GM18511 (cell line): Measurements from ENCODE around the gene SNX32.
"Not testable (repeated sequence)": the region's sequence is repeated elsewhere in the genome, so short reads cannot be mapped to it uniquely, and the experiment has no call there.

Experiments
- ATAC-seq: cut with Tn5 transposase; IDR thresholded peaks from one replicate; pipeline ENCODE4 v1.9.1; 2021; ENCODE audit warnings: mild to moderate bottlenecking, moderate library complexity; ENCODE audit not compliant: unreplicated experiment

SNX32 gene

GRCh38 chr11:65822776-65823528, 10.8 kb upstream of the SNX32 start:
- ATAC-seq = no peak

- ATAC-seq = no peak
These were observed 6.6 kb upstream of the SNX32 start for GRCh38 chr11:65826984-65827735.

GRCh38 chr11:65829459-65829858, 4.3 kb upstream of the SNX32 start:
- ATAC-seq = no peak

- ATAC-seq = not testable (repeated sequence)
These were observed 1.5 kb upstream of the SNX32 start for GRCh38 chr11:65832231-65832630.

- ATAC-seq = no peak
These were observed 439 bp downstream of the SNX32 start for GRCh38 chr11:65834202-65834601.

GRCh38 chr11:65842144-65842543, 8.4 kb downstream of the SNX32 start:
- ATAC-seq = no peak

GRCh38 chr11:65843811-65844210, 10.0 kb downstream of the SNX32 start:
- no peak for ATAC-seq

GRCh38 chr11:65844231-65844872, 10.6 kb downstream of the SNX32 start:
- no peak for ATAC-seq

- no peak for ATAC-seq
These were observed 14.0 kb downstream of the SNX32 start for GRCh38 chr11:65847746-65848145.

- ATAC-seq = not testable (repeated sequence)
These were observed 14.9 kb downstream of the SNX32 start for GRCh38 chr11:65848693-65849092.

- no peak for ATAC-seq
These were observed 15.6 kb downstream of the SNX32 start for GRCh38 chr11:65849366-65849765.

- ATAC-seq = no peak
These were observed 16.0 kb downstream of the SNX32 start for GRCh38 chr11:65849771-65850216.

GRCh38 chr11:65850217-65851082, 16.7 kb downstream of the SNX32 start:
- ATAC-seq = no peak

GRCh38 chr11:65851083-65851579, 17.4 kb downstream of the SNX32 start:
- ATAC-seq = no peak

GRCh38 chr11:65851811-65852507, 18.2 kb downstream of the SNX32 start:
- no peak for ATAC-seq

- ATAC-seq = no peak
These were observed 18.9 kb downstream of the SNX32 start for GRCh38 chr11:65852508-65853245.

GRCh38 chr11:65853246-65853979, 19.6 kb downstream of the SNX32 start:
- ATAC-seq = no peak

GRCh38 chr11:65854161-65854592, 20.4 kb downstream of the SNX32 start:
- no peak for ATAC-seq
